Peyer's patch (tissue), 4 donors: ENCODE data around the gene CDHR5.

Experiments used
- POLR2A ChIP-seq, 2 donors: fragments of 450-650 bp; IDR thresholded peaks; one replicate each; pipeline ENCODE4 v1.5.1; 2017; ENCODE audit warnings: antibody characterized with exemption in 2 of 2, mild to moderate bottlenecking in 2 of 2, moderate library complexity in 2 of 2
- TF ChIP-seq, protein P1 (sequence below), 6 experiments: fragments of 450-650 bp in 4 of 6; fragments of 200-600 bp in 2 of 6; sonication (generic) in 1 of 6; IDR thresholded peaks; one replicate each; pipeline ENCODE4 v1.5.1; 2017 to 2019; ENCODE audit warnings: antibody characterized with exemption in 6 of 6, mild to moderate bottlenecking in 3 of 6, moderate library complexity in 1 of 6

DNA sequence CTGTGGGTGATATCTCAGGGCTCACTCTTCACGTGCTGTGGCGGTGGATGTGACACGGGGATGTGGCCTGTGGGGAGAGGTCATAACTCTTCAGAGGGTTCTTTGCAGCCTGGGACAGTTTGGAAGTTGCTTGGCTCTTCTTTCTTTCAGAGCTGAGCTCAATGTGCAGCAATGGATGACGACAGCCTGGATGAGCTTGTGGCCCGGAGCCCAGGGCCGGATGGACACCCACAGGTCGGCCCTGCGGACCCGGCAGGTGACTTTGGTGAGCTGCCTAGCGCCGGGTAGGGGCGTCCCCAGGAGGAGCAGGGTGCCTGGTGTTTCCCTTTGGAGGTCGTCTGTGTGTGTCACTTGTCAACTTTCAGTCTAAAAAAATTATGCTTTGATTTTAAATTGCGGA, 43.4 kb downstream of the CDHR5 start:
- TF ChIP-seq, protein P1, sequence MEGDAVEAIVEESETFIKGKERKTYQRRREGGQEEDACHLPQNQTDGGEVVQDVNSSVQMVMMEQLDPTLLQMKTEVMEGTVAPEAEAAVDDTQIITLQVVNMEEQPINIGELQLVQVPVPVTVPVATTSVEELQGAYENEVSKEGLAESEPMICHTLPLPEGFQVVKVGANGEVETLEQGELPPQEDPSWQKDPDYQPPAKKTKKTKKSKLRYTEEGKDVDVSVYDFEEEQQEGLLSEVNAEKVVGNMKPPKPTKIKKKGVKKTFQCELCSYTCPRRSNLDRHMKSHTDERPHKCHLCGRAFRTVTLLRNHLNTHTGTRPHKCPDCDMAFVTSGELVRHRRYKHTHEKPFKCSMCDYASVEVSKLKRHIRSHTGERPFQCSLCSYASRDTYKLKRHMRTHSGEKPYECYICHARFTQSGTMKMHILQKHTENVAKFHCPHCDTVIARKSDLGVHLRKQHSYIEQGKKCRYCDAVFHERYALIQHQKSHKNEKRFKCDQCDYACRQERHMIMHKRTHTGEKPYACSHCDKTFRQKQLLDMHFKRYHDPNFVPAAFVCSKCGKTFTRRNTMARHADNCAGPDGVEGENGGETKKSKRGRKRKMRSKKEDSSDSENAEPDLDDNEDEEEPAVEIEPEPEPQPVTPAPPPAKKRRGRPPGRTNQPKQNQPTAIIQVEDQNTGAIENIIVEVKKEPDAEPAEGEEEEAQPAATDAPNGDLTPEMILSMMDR (IDR thresholded peaks at IDR 0.05): no peak
- TF ChIP-seq POLR2A (IDR thresholded peaks at IDR 0.05): no peak
